WTC11 (cell line): ENCODE measurements around the gene ZCCHC2. TPM values are rescaled to one million over a fixed set of nuclear protein-coding genes. Genes with fewer than 3 reads are reported as not detected.

Source experiments
- ATAC-seq: fragments of 200-7000 bp; cut with Tn5 transposase; 2 replicates; pipeline ENCODE4 v1.10.0; 2021; ENCODE audit warnings: mild to moderate bottlenecking, moderate library complexity
- CTCF ChIA-PET: fragments of 300-600 bp; sonication (Branson Sonifier 250); formaldehyde crosslinking; loops from one replicate; lab custom pipeline; 2021; ENCODE audit warnings: antibody characterized with exemption; lab: Charles Lee
- POLR2A ChIA-PET: fragments of 350-600 bp; sonication (Branson Sonifier 250); formaldehyde crosslinking; loops from one replicate; lab custom pipeline; 2021; ENCODE audit warnings: antibody characterized with exemption; lab: Charles Lee
- DNase-seq: peaks from one replicate; pipeline ENCODE4 v3.0.0; 2021; ENCODE audit warnings: low spot score
- H3K27ac Mint-ChIP-seq: 2 replicates; pipeline ENCODE4 v1.8.0; 2021; ENCODE audit warnings: mixed read lengths
- H3K27me3 Mint-ChIP-seq: 2 replicates; pipeline ENCODE4 v1.8.0; 2021; ENCODE audit warnings: low read depth, mild to moderate bottlenecking, moderate library complexity, mixed read lengths
- H3K36me3 Mint-ChIP-seq: 2 replicates; pipeline ENCODE4 v1.8.0; 2021; ENCODE audit warnings: mixed read lengths
- H3K4me1 Mint-ChIP-seq: 2 replicates; pipeline ENCODE4 v1.8.0; 2022; ENCODE audit warnings: mixed read lengths
- H3K4me3 Mint-ChIP-seq: 2 replicates; pipeline ENCODE4 v1.8.0; 2021; ENCODE audit warnings: mild to moderate bottlenecking, moderate library complexity, mixed read lengths
- H3K9me3 Mint-ChIP-seq: 2 replicates; pipeline ENCODE4 v1.8.0; 2021; ENCODE audit warnings: mixed read lengths
- ATF6 ChIP-seq: sonication (generic); formaldehyde crosslinking; IDR thresholded peaks from 2 replicates; pipeline ENCODE4 v1.8.1; 2023; ENCODE audit warnings: mild to moderate bottlenecking, missing genetic modification reagents
- CREB1 ChIP-seq: sonication (generic); formaldehyde crosslinking; IDR thresholded peaks from 2 replicates; pipeline ENCODE4 v1.8.0; 2023; ENCODE audit warnings: mild to moderate bottlenecking, missing genetic modification reagents
- CREM ChIP-seq: sonication (generic); formaldehyde crosslinking; IDR thresholded peaks from 2 replicates; pipeline ENCODE4 v1.8.1; 2022; ENCODE audit warnings: mild to moderate bottlenecking, missing genetic modification reagents, moderate library complexity
- E2F1 ChIP-seq: sonication (generic); formaldehyde crosslinking; IDR thresholded peaks from 2 replicates; pipeline ENCODE4 v1.8.0; 2022; ENCODE audit warnings: mild to moderate bottlenecking, missing genetic modification reagents
- E2F4 ChIP-seq: sonication (generic); formaldehyde crosslinking; IDR thresholded peaks from 2 replicates; pipeline ENCODE4 v1.8.1; 2022; ENCODE audit warnings: low read depth, mild to moderate bottlenecking, moderate library complexity, missing genetic modification reagents, borderline replicate concordance
- ETV6 ChIP-seq: sonication (generic); formaldehyde crosslinking; IDR thresholded peaks from 2 replicates; pipeline ENCODE4 v1.8.1; 2022; ENCODE audit warnings: mild to moderate bottlenecking, missing genetic modification reagents
- FOXK1 ChIP-seq: sonication (generic); formaldehyde crosslinking; IDR thresholded peaks from 2 replicates; pipeline ENCODE4 v1.8.0; 2022; ENCODE audit warnings: mild to moderate bottlenecking, moderate library complexity, missing genetic modification reagents
- FOXP1 ChIP-seq: sonication (generic); formaldehyde crosslinking; IDR thresholded peaks from 2 replicates; pipeline ENCODE4 v1.8.0; 2022; ENCODE audit warnings: missing genetic modification reagents, mild to moderate bottlenecking, moderate library complexity, borderline replicate concordance
- IRF2 ChIP-seq: sonication (generic); formaldehyde crosslinking; IDR thresholded peaks from 2 replicates; pipeline ENCODE4 v1.8.0; 2022; ENCODE audit warnings: low read depth, missing genetic modification reagents, borderline replicate concordance
- MXD4 ChIP-seq: fragments of 250-450 bp; sonication (Bioruptor Pico); IDR thresholded peaks from 2 replicates; pipeline ENCODE4 v1.8.0; 2021; ENCODE audit warnings: mild to moderate bottlenecking, moderate library complexity, borderline replicate concordance
- NFE2L1 ChIP-seq: sonication (generic); formaldehyde crosslinking; IDR thresholded peaks from 2 replicates; pipeline ENCODE4 v1.8.1; 2023; ENCODE audit warnings: missing genetic modification reagents
- NR2C2 ChIP-seq: sonication (generic); formaldehyde crosslinking; IDR thresholded peaks from 2 replicates; pipeline ENCODE4 v1.8.0; 2022; ENCODE audit warnings: mild to moderate bottlenecking, missing genetic modification reagents
- TEAD4 ChIP-seq: sonication (generic); formaldehyde crosslinking; IDR thresholded peaks from 2 replicates; pipeline ENCODE4 v1.8.0; 2022; ENCODE audit warnings: mild to moderate bottlenecking, missing genetic modification reagents
- USF1 ChIP-seq: sonication (generic); formaldehyde crosslinking; IDR thresholded peaks from 2 replicates; pipeline ENCODE4 v1.8.0; 2022; ENCODE audit warnings: mild to moderate bottlenecking, missing genetic modification reagents
- ZBTB43 ChIP-seq: sonication (generic); formaldehyde crosslinking; IDR thresholded peaks from 2 replicates; pipeline ENCODE4 v1.8.1; 2023; ENCODE audit warnings: mild to moderate bottlenecking, missing genetic modification reagents
- ZMAT4 ChIP-seq: fragments of 250-450 bp; sonication (Bioruptor Pico); IDR thresholded peaks from 2 replicates; pipeline ENCODE4 v1.9.0; 2021; ENCODE audit warnings: mild to moderate bottlenecking
- ZNF396 ChIP-seq: fragments of 250-450 bp; sonication (Bioruptor Pico); IDR thresholded peaks from 2 replicates; pipeline ENCODE4 v1.8.0; 2021; ENCODE audit warnings: mild to moderate bottlenecking, moderate library complexity, borderline replicate concordance
- ZNF416 ChIP-seq: fragments of 250-450 bp; sonication (Bioruptor Pico); IDR thresholded peaks from 2 replicates; pipeline ENCODE4 v1.9.0; 2021; ENCODE audit warnings: mild to moderate bottlenecking, inconsistent platforms
- ZNF425 ChIP-seq: fragments of 250-450 bp; sonication (Bioruptor Pico); conservative IDR thresholded peaks from 2 replicates; pipeline ENCODE4 v1.9.0; 2021; ENCODE audit warnings: mild to moderate bottlenecking
- ZNF671 ChIP-seq: fragments of 250-450 bp; sonication (Bioruptor Pico); IDR thresholded peaks from 2 replicates; pipeline ENCODE4 v1.8.0; 2021; ENCODE audit warnings: mild to moderate bottlenecking
- ZSCAN18 ChIP-seq: fragments of 250-450 bp; sonication (Bioruptor Pico); IDR thresholded peaks from 2 replicates; pipeline ENCODE4 v2.1.2; 2022; ENCODE audit warnings: mild to moderate bottlenecking, moderate library complexity
- total RNA-seq: library from RNA; stranded (reverse); gene quantifications from 3 replicates; pipeline ENCODE4 v1.2.3, GENCODE V29; 2021

The ZCCHC2 gene
- total RNA-seq, 1 experiment from 2014 or later = 18.8 TPM

GRCh38 chr18:62621546-62621945 lies 98.7 kb downstream of the ZCCHC2 start:
- TF ChIP-seq ZBTB43 (CRISPR knock-in tag) (no peak), USF1 (CRISPR knock-in tag) (no peak), IRF2 (CRISPR knock-in tag) (no peak), E2F1 (no peak), ETV6 (no peak), ZNF671 (CRISPR knock-in tag) (no peak), ATF6 (CRISPR knock-in tag) (no peak), E2F4 (no peak), TEAD4 (CRISPR knock-in tag) (no peak), ZNF425 (CRISPR knock-in tag) (no peak), ZSCAN18 (no peak)
- Mint-ChIP-seq H3K27me3 (no peaks in the 10 kb centered on the region), H3K4me1 (no peaks in the 10 kb centered on the region), H3K9me3 (0 out of 2 replicates have a peak, but pooled peaks cover 9% of the 10 kb centered on the region), H3K27ac (no peak overlapping the region), H3K36me3 (no peaks in the 10 kb centered on the region), H3K4me3 (no peak overlapping the region)
- DNase-seq (no peak), ATAC-seq (no peak)
- CTCF ChIA-PET = no interaction called here
- POLR2A ChIA-PET = interaction anchor here (0.7 kb wide), 1 partner anchor 92 kb away, joined by 6 read pairs; no protein-coding TSS in a partner anchor

- Mint-ChIP-seq H3K4me1 (no peaks in the 10 kb centered on the region), H3K36me3 (no peaks in the 10 kb centered on the region), H3K4me3 (no peak overlapping the region), H3K27ac (no peak overlapping the region), H3K9me3 (0 out of 2 replicates have a peak, but pooled peaks cover 9% of the 10 kb centered on the region), H3K27me3 (no peaks in the 10 kb centered on the region)
- DNase-seq (no peak), ATAC-seq (no peak)
- ChIA-PET POLR2A (no interaction called here), CTCF (no interaction called here)
- no peak for TF ChIP-seq NR2C2 (CRISPR knock-in tag)
- TF ChIP-seq ZMAT4 (CRISPR knock-in tag) = no peak
- TF ChIP-seq ZNF416 (CRISPR knock-in tag) = no peak
- TF ChIP-seq FOXK1 = no peak
- no peak for TF ChIP-seq NFE2L1
- TF ChIP-seq CREB1 (CRISPR knock-in tag) = no peak
- no peak for TF ChIP-seq ZNF396 (CRISPR knock-in tag)
- TF ChIP-seq CREM (CRISPR knock-in tag) = no peak
- no peak for TF ChIP-seq MXD4 (CRISPR knock-in tag)
- no peak for TF ChIP-seq FOXP1 (CRISPR knock-in tag)
- no peak for TF ChIP-seq ZNF425 (CRISPR knock-in tag)
- TF ChIP-seq ZBTB43 (CRISPR knock-in tag) = no peak
These were observed 102.2 kb downstream of the ZCCHC2 start for GRCh38 chr18:62625019-62625418.
